ENCODE results near the gene SH3PXD2A.
A peak's percentile ranks its signal among the peaks of the same experiment; 100 is the strongest.

SH3PXD2A gene

GRCh38 chr10:103719036-103719435, 136.3 kb downstream of the SH3PXD2A start:
- no peak for DNase-seq

DNA sequence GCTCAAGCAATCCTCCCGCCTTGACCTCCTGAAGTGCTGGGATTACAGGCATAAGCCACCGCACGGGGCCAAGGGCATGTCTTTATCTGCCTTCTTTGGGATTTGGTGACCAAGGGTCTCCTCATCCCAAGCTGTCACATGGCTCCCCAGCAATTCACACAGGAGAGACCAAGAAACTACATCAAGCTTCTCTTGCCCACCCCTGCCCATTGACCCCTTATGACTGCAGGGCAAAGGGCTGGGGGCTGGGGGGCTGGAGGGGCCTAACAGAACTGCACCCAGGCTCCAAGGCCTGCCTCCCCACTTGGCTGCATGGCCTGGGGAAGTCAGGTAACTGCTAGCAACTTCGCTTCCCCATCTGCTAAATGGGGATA, 137.1 kb downstream of the SH3PXD2A start:
- no peak for DNase-seq

DNA sequence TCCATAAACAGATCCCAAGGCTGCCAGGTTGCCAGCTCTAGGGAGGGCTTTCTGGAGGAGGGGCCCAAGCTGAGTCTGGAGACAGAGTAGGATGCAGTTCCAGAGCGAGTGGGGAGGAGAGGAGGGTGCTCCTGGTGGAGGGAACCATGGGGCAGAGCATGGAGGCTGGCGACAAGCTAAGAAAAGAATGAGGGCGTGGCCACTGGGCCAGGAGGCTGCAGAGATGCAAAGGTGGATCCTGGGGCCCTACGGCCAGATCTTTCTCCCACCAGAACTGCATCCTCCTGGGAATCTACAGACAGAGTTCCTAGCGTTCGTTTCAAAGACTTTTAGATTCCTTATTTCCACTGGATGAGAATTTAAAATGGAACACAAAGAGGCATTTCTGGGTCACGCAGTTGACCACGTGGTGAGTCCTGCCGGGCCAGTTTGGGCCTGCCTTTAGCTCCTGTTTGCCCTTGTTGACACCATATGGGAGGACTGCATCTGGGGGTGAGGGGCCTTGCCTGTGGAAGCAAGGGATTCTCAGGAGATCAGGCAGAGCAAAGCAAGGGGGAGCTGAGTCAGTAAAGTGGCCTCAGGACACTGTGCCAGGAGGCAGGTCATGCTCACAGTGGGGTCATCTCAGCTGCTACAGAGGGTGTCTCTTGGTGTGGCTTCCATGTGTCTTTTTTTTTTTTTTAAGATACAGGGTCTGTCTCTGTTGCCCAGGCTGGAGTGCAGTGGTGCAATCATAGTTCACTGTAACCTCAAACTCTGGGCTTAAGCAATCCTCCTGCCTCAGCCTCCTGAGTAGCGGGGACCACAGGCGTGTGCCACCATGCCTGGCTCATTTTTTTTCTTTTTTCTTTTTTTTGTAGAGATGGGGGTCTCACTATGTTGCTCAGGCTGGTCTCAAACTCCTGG, 137.8 kb downstream of the SH3PXD2A start:
- DNase-seq, result no peak

- no peak for DNase-seq
Measured at GRCh38 chr10:103716206-103717160, 138.9 kb downstream of the SH3PXD2A start.

DNA sequence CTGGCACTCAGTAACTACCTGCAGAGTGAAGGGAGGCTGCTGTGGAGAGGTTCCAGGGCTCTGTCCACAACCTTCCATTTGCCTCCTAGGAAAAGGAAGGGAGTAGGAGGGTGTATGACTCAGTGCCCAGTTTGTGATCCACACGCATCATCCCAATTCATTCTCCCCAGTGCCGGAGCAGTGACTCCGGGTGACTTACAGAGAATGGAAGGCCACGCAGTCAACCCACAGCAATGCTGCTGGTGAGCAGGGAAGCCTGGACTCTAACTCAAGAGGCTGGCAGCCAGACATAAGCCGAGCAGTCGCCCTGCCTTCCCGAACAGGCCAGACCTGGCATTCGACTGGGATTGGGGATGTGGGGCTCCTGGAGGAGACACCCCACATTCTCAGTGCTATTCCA, 139.9 kb downstream of the SH3PXD2A start:
- peak; percentile 89 for DNase-seq

GRCh38 chr10:103714232-103714891, 141.0 kb downstream of the SH3PXD2A start:
- DNase-seq, result no peak

DNA sequence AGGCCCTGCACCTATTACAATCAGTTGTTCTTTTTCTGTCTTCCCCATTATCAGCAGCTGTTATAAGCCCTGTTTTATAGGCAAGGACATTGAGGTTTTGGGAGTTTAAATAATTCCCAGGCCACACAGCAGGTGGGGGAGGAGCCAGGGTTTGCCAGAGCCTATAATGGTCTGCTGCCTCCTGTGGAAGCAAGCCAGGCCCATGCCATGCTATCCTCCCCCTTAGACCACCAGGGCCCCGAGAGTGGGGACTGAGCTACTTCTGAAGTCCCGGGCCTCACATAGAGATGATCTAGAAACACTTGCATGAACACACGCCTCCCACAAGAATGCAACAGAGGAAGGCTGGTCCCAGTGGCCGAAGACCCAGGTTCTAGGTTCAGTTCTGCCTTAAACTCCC, 141.7 kb downstream of the SH3PXD2A start:
- no peak for DNase-seq

DNA sequence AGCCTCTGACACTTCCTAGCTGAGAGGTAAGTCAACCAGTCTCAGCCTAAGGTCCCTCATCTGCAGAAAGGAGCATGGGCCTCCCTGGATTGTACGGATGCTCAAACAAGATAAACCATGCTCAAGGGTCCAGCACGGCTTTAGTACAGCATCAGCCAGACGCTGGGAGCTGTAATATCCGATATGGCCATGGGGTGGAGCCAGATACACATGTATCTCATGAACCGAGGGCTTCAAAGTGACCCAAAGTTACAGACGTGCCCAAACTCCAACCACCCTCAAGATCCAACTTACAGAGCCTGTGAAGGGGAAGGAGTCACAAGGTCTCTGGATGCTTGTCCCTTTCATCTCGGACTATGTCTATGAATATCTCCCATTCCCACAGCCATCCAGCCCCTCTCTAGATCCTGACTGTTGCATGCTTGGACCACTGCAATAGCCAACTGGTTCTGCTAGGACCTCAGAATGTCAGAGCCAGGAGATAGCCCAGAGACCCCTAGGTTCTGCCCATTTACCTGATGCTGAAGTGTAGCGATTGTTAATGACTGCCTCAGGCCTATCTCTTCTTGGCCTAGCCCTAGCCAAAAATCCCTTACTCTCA, 142.4 kb downstream of the SH3PXD2A start:
- DNase-seq, result peak; percentile 76

DNA sequence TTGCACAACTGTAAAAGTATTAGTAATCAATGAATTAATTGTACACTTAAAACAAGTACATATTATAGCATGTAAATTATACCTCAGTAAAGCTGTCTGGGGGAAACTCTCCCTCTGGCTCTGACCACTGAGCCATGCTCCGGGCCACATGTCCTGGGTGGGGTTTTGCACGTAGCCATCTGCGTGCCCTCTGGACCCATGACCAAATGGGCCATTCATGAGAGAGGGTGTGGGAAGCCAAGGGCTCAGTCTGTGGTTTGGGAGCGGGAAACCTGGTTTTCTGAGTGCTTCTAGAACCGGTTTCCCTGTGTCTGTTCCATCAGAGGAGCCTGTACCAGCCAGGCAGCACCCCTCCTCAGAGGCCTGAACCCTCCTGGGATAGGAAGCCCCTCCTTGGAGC, 143.2 kb downstream of the SH3PXD2A start:
- DNase-seq, result no peak

- DNase-seq, result no peak
Measured at GRCh38 chr10:103711351-103711994, 143.9 kb downstream of the SH3PXD2A start.

GRCh38 chr10:103710490-103710889, 144.9 kb downstream of the SH3PXD2A start:
- no peak for DNase-seq

GRCh38 chr10:103709341-103709920, 145.9 kb downstream of the SH3PXD2A start:
- peak; percentile 80 for DNase-seq

GRCh38 chr10:103708627-103709288, 146.6 kb downstream of the SH3PXD2A start:
- DNase-seq, result no peak

DNA sequence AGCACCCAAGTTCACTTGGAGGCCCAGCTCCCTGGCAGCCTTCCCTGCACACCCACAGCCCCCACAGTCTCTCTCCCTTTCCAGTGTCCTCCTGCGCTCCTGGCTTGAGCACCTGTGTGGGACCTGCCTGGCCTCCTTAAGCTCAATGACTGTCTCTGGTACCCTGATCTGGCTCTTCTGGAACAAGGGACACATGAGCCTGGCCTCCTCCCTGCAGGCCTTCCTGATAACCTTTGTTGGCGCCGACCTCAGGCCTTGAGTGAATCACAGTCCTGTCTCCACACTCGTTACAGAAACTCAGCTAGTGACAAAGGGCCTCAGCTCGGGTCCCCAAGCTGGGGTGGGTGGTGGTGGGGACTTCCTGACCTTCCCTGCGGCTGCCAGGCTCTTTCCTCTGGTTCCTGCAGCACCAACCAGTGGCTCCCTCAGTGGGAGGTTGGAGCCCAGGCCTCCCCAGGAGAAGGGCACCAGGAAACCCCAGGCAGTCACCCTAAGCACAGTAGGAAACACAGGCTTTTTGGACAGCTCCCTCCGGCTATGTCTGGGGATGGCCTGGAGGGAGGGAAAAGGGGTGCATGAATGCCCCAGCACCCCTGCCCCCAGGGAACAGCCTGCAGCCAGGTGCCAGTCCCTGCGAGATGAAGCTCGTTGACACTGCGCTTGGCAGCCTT, 147.3 kb downstream of the SH3PXD2A start:
- DNase-seq, result no peak

- DNase-seq, result no peak
Measured at GRCh38 chr10:103706762-103707161, 148.6 kb downstream of the SH3PXD2A start.

GRCh38 chr10:103706047-103706446, 149.3 kb downstream of the SH3PXD2A start:
- DNase-seq, result no peak

DNA sequence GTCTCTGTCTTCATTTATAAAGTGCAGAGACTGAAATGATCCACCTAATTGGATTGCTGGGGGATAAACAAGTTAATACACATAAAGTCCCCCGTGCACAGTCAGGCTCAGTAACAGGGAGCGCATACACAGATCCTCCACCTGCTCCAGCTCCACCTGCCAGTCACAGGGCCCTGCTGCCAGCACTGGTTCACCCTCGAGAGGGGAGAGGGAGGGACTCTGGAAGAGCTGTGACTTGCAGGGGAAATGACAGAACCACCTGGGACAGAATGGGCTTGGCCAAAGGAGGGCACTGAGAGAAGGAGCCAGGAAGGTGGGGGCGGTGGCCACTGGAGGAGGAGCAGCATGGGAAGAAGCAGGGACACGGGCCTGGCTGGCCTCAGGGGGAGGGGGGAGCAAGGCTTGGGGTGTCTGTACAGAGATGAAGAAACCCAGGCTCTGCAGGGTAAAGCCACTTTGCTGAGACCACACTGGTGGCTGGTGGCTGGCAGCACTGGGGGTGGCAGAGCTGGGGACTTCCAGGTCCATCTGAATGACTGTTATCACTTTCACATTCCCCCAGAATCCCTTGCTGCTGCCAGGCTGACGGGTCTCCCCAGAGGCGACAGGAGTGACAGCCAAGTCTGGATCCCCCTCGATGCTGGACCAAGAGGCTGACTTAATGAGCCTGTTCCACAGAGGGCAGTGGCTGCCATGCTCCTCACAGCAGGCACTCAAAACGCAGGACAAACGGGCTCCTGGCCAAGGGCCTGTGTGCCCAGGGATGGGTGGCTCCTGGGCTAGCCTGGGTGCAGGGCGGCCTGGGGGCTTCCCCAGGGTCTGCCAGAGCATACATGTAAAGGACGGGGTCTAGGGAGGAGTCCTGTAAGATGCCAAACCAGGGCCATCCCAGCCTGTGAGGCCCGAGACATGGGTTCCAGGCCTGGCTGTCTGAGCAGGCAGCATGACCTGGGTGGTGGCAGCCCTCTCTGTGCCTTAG, 151.1 kb downstream of the SH3PXD2A start:
- DNase-seq, result no peak

GRCh38 chr10:103701380-103702222, 153.8 kb downstream of the SH3PXD2A start:
- DNase-seq, result no peak

DNA sequence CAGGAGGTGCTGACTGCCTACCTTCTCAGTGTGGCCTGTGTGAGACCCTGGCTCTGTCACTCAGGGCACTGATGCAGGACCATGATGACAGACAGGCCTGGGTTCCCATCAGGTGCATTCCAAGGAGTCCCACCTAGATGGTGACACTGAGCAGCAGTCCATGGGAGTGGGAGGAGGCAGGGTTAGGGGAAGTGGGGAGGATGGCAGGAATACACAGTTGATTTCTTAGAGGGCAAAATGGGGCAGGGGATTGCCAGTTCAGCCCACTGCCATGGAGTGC, 155.0 kb downstream of the SH3PXD2A start:
- no peak for DNase-seq

Data from EL (cell line).